ENCODE measurements around the gene FRMPD1.
"Not testable (repeated sequence)": the region's sequence is repeated elsewhere in the genome, so short reads cannot be mapped to it uniquely, and the experiment has no call there.

FRMPD1 gene, protein sequence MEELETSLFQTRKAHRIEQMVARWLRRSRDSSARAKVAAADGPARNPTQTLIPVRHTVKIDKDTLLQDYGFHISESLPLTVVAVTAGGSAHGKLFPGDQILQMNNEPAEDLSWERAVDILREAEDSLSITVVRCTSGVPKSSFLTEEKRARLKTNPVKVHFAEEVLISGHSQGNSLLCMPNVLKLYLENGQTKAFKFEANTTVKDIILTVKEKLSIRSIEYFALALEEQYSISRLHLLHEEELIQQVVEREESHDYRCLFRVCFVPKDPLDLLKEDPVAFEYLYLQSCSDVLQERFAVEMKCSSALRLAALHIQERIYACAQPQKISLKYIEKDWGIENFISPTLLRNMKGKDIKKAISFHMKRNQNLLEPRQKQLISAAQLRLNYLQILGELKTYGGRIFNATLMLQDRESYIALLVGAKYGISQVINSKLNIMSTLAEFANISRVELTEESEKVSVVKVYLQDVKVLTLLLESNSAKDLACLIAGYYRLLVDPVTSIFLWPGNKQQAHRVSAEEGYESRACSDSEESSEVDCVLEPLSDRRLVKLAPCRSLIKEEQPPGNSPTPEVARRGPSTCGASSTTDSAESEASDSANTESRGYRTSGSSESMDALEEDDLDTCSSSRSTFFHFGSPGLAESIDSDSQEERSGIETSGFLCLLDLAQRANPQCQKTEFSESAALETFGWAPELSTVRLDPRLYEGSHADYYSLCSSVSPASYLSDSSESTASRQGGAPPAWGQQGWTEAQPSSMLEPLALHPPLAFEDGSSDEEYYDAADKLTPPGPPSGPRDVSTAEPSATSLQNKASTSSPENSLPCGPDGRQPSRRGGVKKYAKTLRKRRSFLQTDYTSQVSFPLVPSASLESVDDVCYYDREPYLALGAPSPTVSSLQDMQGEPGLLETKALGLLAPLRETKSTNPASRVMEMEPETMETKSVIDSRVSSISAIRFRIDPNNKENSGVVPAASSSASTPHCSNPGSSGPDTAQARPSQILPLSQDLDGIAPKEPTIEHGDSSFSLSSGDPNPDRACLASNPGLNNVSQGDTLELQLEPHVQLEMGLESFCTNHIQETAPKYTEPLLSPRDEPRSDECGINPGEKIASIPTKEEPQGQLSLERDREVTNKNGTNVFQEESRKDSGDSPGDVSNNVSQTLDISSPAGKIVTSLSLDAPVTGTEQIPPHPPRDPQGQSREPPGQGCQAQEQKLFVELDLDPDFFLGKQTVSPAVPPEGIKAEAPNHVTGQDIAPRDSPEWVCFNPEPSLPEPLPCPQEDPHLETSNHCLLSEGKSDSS (N-terminal part only)

DNA sequence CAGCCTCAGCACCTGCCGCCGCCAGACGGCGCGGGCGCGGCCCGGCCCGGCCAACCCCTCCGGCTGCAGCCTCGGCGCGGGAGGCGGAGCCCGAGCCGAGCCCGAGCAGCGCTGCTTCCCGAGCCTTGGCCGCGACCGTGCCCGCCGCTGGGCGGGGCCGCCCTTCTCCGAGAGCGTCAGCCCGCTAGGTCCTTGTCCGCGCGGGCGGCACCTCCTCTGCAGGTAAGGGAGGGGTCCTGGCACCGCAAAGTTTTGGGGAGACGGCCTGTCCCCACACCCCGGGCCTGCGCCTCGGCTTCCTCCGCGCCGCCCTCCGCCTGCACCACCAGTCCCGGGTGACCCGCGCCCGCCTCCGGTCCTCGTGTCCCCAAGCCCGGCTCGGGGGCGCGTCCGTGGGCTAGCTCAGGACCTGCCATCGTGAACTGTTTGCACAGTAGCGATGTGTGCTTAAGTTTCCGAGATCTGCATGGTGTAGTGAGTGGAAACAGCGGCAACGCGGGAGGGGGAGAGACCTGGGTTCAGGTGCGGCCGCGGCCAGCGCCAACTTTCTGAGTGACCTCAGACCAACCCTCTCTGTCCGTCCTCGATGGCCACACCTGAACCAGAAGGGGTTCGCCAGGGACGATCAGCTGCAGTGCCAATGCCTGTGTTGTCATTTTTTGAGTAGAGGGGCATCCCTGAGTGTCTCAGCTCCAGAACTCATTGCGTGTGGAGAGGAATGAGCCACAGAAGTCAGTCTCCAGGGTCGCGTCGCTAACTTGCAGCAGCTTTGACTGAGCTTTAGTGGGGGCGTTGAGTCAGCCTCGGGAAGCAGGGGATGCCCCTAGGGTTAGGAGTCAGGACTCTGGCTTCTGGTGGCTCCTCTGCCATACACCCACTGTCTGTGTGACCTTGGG is at the start of gene FRMPD1:
Gene FRMPD1 (plus strand): TSS at position 82 of the 896 bp plus-strand sequence. CDS start 41,688 bp downstream, outside the sequence.
- H3K27ac Mint-ChIP-seq (ENCODE audit: low read depth): no peak within 1 kb of the TSS
- no peaks in the 10 kb centered on the region for H3K36me3 Mint-ChIP-seq (ENCODE audit: insufficient read depth)
- H3K4me3 Mint-ChIP-seq: peak within 1 kb of the TSS; percentile 73
- H3K4me1 Mint-ChIP-seq: peaks cover 6% of the 10 kb centered on the region
- H3K9me3 Mint-ChIP-seq: no peaks in the 10 kb centered on the region
- DNase-seq (ENCODE audit: low spot score in 2 of 2) (peak; percentile 19 to 23), ATAC-seq (replicated peaks; ENCODE audit: extremely low read depth, poor library complexity, severe bottlenecking) (peak; percentile 80)
- H3K27me3 Mint-ChIP-seq: peaks cover 91% of the 10 kb centered on the region

DNA sequence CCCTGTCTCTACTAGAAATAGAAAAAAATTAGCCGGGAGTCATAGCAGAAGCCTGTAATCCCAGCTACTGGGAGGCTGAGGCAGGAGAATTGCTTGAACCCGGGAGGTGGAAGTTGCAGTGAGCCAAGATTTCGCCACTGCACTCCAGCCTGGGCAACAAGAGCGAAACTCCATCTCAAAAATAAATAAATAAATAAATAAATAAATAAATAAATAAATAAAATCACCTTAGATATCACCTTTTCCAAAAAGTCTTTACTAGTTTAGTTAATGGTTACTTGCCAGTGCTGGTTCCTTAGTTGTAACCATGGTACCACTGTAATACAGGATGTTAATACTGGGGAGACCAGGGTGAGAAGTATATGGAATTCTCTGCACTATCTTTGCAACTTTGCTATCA is 48.7 kb upstream of the FRMPD1 start:
- H3K4me3 Mint-ChIP-seq; H3K27ac Mint-ChIP-seq (ENCODE audit: low read depth); H3K9me3 Mint-ChIP-seq; DNase-seq (ENCODE audit: low spot score in 2 of 2); ATAC-seq (replicated peaks; ENCODE audit: extremely low read depth, poor library complexity, severe bottlenecking); H3K36me3 Mint-ChIP-seq (ENCODE audit: insufficient read depth); H3K4me1 Mint-ChIP-seq: not testable (repeated sequence)
- H3K27me3 Mint-ChIP-seq: peaks cover 49% of the 10 kb centered on the region

DNA sequence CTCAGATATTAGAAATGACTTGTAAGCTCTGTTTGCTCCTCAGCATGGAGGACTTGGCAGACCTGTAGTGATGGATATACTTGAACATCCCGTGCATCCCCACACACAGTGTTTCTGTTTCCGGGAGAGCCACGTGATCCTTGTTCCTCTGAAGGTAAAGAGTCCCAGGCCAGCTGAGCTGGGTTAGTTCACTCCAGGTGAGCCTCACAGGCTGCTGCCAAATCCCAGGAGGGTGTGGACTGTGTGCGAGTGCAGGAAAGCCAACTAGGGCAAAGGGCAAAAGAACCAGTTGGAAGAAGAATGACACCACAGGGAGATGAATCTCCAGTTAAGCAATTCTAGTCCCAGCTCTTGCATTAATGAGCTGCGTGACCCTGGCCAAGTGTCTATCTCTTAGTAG is 47.9 kb upstream of the FRMPD1 start:
- H3K4me1 Mint-ChIP-seq: no peaks in the 10 kb centered on the region
- no peak overlapping the region for H3K27ac Mint-ChIP-seq (ENCODE audit: low read depth)
- H3K4me3 Mint-ChIP-seq: no peak overlapping the region
- ATAC-seq (replicated peaks; ENCODE audit: extremely low read depth, poor library complexity, severe bottlenecking) (no peak), DNase-seq (ENCODE audit: low spot score in 2 of 2) (no peak)
- H3K9me3 Mint-ChIP-seq: no peaks in the 10 kb centered on the region
- no peaks in the 10 kb centered on the region for H3K36me3 Mint-ChIP-seq (ENCODE audit: insufficient read depth)
- peaks cover 46% of the 10 kb centered on the region for H3K27me3 Mint-ChIP-seq

DNA sequence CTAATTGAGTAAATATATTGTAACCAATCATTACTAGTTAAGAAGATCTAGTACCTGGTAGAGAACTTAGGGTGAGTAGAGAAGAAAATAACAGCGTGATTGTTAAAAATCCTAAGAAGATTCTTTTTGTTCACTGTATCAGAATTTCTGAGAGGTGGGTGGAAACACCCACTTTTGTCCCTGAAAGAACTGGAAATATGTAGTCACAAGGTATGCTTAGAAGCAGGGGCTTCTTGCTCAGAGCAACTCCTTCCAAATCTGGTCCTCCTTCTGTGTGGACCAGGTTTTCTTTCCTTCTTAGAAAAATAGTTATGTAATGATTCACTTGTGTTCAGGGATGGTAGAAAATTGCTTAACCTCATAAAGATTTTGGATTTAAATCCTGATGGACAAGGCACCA is 46.5 kb upstream of the FRMPD1 start:
- ATAC-seq (replicated peaks; ENCODE audit: extremely low read depth, poor library complexity, severe bottlenecking) (no peak), DNase-seq (ENCODE audit: low spot score in 2 of 2) (no peak)
- H3K9me3 Mint-ChIP-seq: no peaks in the 10 kb centered on the region
- peaks cover 50% of the 10 kb centered on the region for H3K27me3 Mint-ChIP-seq
- H3K36me3 Mint-ChIP-seq (ENCODE audit: insufficient read depth): no peaks in the 10 kb centered on the region
- no peak overlapping the region for H3K4me3 Mint-ChIP-seq
- H3K4me1 Mint-ChIP-seq: no peaks in the 10 kb centered on the region
- no peak overlapping the region for H3K27ac Mint-ChIP-seq (ENCODE audit: low read depth)

DNA sequence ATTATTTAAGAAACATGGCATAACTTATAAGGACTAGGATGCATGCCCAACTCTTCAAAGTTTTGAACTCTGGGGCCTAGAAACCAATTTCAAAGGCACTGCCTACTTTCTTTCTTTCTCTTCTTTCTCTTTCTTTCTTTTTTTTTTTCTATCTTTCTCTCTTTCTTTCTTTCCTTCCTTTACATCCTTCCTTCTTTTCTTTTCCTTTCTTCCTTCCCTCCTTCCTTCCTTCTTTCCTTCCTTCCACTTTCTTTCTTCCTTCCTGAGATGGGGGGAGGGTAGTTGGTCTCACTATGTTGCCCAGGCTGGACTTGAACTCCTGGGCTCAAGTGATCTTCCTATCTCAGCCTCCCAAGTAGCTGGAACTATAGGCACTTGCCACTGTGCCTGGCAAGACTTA is 42.5 kb upstream of the FRMPD1 start:
- no peak overlapping the region for H3K27ac Mint-ChIP-seq (ENCODE audit: low read depth)
- H3K27me3 Mint-ChIP-seq: peaks cover 28% of the 10 kb centered on the region
- ATAC-seq (replicated peaks; ENCODE audit: extremely low read depth, poor library complexity, severe bottlenecking): no peak
- no peaks in the 10 kb centered on the region for H3K36me3 Mint-ChIP-seq (ENCODE audit: insufficient read depth)
- no peaks in the 10 kb centered on the region for H3K4me1 Mint-ChIP-seq
- no peaks in the 10 kb centered on the region for H3K9me3 Mint-ChIP-seq
- H3K4me3 Mint-ChIP-seq: no peak overlapping the region
- no peak for DNase-seq (ENCODE audit: low spot score in 2 of 2)

DNA sequence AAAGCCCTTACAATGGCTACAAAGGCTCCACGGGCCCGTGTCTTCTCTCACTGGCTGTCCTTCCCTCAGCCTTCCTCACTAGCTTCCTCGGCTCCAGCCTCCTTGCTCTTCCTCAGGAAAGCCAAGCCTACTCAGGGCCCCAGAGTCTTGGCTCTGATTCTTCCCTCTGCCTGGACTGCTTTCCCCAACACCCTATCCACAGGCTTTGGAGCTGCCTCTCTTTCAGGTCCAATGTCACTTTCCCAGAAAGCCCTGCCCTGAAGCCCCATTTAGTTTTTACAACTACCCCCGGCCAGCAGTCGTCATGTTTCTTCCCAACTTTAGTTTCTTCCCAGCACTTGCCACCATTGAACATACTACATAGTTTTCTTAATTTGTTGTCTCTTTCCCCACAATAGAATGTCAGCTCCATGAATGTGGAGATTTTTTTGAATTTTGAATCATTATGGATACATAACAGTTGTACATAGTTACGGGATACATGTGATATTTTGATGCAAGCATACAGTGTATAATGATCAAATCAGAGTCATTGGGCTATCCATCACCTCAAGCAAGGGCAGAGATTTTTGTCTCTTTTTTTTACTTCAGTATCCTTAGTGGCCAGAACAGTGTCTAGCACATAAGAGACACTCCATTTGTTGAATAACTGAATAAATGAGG is 40.9 kb upstream of the FRMPD1 start:
- H3K27ac Mint-ChIP-seq (ENCODE audit: low read depth): no peak overlapping the region
- H3K4me3 Mint-ChIP-seq: no peak overlapping the region
- ATAC-seq (replicated peaks; ENCODE audit: extremely low read depth, poor library complexity, severe bottlenecking) (no peak), DNase-seq (ENCODE audit: low spot score in 2 of 2) (no peak)
- no peaks in the 10 kb centered on the region for H3K36me3 Mint-ChIP-seq (ENCODE audit: insufficient read depth)
- no peaks in the 10 kb centered on the region for H3K9me3 Mint-ChIP-seq
- H3K4me1 Mint-ChIP-seq: no peaks in the 10 kb centered on the region
- H3K27me3 Mint-ChIP-seq: peaks cover 26% of the 10 kb centered on the region

DNA sequence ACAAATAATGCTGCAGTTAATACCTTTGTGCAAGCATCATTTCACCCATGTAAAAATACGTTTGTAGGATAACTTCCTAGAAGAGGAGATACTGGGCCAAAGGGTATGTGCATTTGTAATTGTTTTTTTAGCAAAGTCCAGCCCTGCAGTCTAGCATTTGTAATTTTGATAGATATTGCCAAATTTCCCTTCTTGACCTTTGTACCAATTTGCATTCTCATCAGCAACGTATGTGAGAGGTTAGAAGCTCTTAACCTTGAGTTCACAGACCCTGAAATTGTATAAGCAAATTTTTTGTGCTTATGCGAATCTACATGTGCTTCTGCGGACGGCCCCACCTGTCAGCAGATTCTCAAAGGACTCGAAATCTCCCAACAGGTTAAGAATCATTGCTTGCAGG is 39.7 kb upstream of the FRMPD1 start:
- H3K4me1 Mint-ChIP-seq: no peaks in the 10 kb centered on the region

DNA sequence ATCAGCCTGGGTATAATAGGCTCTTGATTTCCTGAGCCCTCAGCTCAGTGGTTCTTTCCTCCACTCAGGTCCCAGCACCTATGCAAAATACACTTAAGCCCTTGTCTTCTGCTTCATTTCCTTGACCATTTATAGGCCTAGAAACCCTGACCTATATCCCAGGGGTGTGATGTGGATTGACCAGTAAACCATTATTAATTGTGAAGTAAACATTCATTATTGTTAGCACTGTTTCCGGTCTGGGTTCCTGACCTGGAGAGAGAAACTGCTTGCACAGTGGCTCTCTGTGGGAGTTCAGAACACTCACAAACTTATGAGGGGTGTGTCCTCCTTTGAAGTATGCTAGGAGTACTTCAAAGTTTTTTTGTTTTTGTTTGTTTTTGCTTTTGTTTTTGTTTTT is 38.8 kb upstream of the FRMPD1 start:
- DNase-seq (ENCODE audit: low spot score in 2 of 2): no peak
- Mint-ChIP-seq H3K4me3 (no peak overlapping the region), H3K36me3 (ENCODE audit: insufficient read depth) (no peaks in the 10 kb centered on the region), H3K9me3 (no peaks in the 10 kb centered on the region), H3K4me1 (no peaks in the 10 kb centered on the region), H3K27me3 (peaks cover 24% of the 10 kb centered on the region), H3K27ac (ENCODE audit: low read depth) (no peak overlapping the region)
- ATAC-seq (replicated peaks; ENCODE audit: extremely low read depth, poor library complexity, severe bottlenecking): no peak

More for the DNA sequence above, 39.7 kb upstream of the FRMPD1 start:
- peaks cover 24% of the 10 kb centered on the region for H3K27me3 Mint-ChIP-seq
- H3K36me3 Mint-ChIP-seq (ENCODE audit: insufficient read depth): no peaks in the 10 kb centered on the region
- no peaks in the 10 kb centered on the region for H3K9me3 Mint-ChIP-seq
- DNase-seq (ENCODE audit: low spot score in 2 of 2) (no peak), ATAC-seq (replicated peaks; ENCODE audit: extremely low read depth, poor library complexity, severe bottlenecking) (no peak)
- no peak overlapping the region for H3K27ac Mint-ChIP-seq (ENCODE audit: low read depth)
- H3K4me3 Mint-ChIP-seq: no peak overlapping the region

DNA sequence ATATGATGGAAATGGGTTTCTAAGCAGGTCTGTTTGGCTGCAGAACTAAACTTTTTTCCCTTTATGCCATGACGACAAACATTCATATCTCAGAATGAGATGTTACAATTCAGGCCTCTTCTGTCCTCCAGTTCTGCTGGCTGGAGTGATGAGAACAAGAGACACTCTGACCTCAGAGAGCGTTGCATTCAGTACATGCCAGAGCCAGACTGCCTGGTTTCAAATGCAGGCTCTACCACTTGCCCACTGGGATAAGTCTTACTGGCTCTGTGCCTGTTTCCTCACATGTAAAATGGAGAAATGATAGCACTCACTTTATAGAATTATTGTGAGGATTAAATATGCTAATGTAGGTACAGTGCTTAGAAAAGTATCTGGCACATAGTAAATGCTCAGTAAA is 33.6 kb upstream of the FRMPD1 start:
- Mint-ChIP-seq H3K36me3 (ENCODE audit: insufficient read depth) (no peaks in the 10 kb centered on the region), H3K9me3 (no peaks in the 10 kb centered on the region), H3K27ac (ENCODE audit: low read depth) (no peak overlapping the region), H3K4me3 (no peak overlapping the region), H3K4me1 (no peaks in the 10 kb centered on the region), H3K27me3 (peaks cover 9% of the 10 kb centered on the region)
- no peak for ATAC-seq (replicated peaks; ENCODE audit: extremely low read depth, poor library complexity, severe bottlenecking)
- DNase-seq (ENCODE audit: low spot score in 2 of 2): no peak

DNA sequence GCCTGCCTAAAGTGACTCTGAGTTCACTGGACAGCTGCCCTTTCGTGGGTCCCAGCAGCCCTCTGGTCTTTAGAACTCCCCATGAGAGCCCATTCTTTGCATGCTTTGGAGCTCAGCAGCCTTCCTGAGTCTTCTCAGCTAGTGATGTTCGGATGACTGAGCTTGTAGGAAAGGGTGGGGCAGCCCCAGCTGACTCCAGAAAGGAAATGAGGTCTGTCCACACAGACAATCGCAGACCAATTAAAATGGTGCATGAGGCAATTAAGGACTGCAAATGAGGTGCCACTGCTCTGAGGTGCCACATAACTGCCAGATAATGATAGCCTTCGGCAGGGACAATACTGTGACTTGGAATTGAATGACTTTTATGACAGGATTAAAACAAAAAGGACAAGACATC is 32.9 kb upstream of the FRMPD1 start:
- no peaks in the 10 kb centered on the region for H3K36me3 Mint-ChIP-seq (ENCODE audit: insufficient read depth)

DNA sequence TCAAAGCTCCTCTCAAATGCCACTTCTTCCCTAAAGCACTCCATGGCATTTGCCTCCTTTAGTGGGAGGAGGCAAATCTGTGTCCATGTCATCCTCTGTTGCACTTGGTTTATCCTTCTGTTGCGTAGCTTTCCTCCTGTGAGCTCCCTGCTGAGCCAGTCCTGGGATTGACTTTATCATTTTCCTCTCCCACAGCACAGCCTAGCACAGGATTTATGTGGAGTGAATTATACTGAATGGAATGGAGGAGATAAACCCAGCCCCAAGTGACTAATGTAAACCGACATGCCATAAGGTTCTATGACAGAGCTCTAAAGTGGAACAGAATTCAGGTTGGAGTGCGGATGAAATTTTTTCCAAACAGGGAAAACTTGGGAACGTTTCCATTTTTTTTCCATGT is 31.9 kb upstream of the FRMPD1 start:
- ATAC-seq (replicated peaks; ENCODE audit: extremely low read depth, poor library complexity, severe bottlenecking) (no peak), DNase-seq (ENCODE audit: low spot score in 2 of 2) (no peak)
- H3K27me3 Mint-ChIP-seq: peaks cover 6% of the 10 kb centered on the region
- H3K4me3 Mint-ChIP-seq: no peak overlapping the region
- H3K4me1 Mint-ChIP-seq: no peaks in the 10 kb centered on the region
- H3K36me3 Mint-ChIP-seq (ENCODE audit: insufficient read depth): no peaks in the 10 kb centered on the region
- H3K9me3 Mint-ChIP-seq: no peaks in the 10 kb centered on the region
- no peak overlapping the region for H3K27ac Mint-ChIP-seq (ENCODE audit: low read depth)

More for the DNA sequence above, 32.9 kb upstream of the FRMPD1 start:
- ATAC-seq (replicated peaks; ENCODE audit: extremely low read depth, poor library complexity, severe bottlenecking): no peak
- DNase-seq (ENCODE audit: low spot score in 2 of 2): no peak
- Mint-ChIP-seq H3K9me3 (no peaks in the 10 kb centered on the region), H3K4me1 (no peaks in the 10 kb centered on the region), H3K4me3 (no peak overlapping the region), H3K27me3 (peaks cover 9% of the 10 kb centered on the region), H3K27ac (ENCODE audit: low read depth) (no peak overlapping the region)

Data from central memory CD8-positive, alpha-beta T cell (primary cell).